SK-N-SH treated with all-trans-retinoic acid at 6 μM for 48 hours (cell line): ENCODE measurements around the gene FGG.

Experiments
- ATAC-seq: fragments of 200-7000 bp; cut with Tn5 transposase; 3 replicates; pipeline ENCODE4 v1.9.1; 2020; ENCODE audit warnings: mild to moderate bottlenecking, moderate library complexity
- ARNTL ChIP-seq: fragments of 450-650 bp; formaldehyde crosslinking; IDR thresholded peaks from 2 replicates; pipeline ENCODE4 v1.5.0; 2020; ENCODE audit warnings: low read depth, mild to moderate bottlenecking, moderate library complexity, borderline replicate concordance
- BACH2 ChIP-seq: fragments of 250-450 bp; sonication (Bioruptor Pico); IDR thresholded peaks from 2 replicates; pipeline ENCODE4 v1.9.0; 2021; ENCODE audit warnings: mild to moderate bottlenecking, borderline replicate concordance
- CREB5 ChIP-seq: fragments of 250-450 bp; sonication (Bioruptor Pico); IDR thresholded peaks from 2 replicates; pipeline ENCODE4 v1.5.1; 2020; ENCODE audit warnings: low read depth, mild to moderate bottlenecking, moderate library complexity
- CSDC2 ChIP-seq: fragments of 250-450 bp; sonication (Bioruptor Pico); IDR thresholded peaks from 2 replicates; pipeline ENCODE4 v1.5.0; 2020; ENCODE audit warnings: mild to moderate bottlenecking, moderate library complexity
- CSRNP3 ChIP-seq: fragments of 250-450 bp; sonication (Bioruptor Pico); IDR thresholded peaks from 2 replicates; pipeline ENCODE4 v1.5.1; 2021; ENCODE audit warnings: mild to moderate bottlenecking, moderate library complexity
- GLIS3 ChIP-seq: fragments of 250-450 bp; sonication (Bioruptor Pico); IDR thresholded peaks from 2 replicates; pipeline ENCODE4 v1.5.0; 2020; ENCODE audit warnings: mild to moderate bottlenecking, moderate library complexity
- PATZ1 ChIP-seq: fragments of 250-450 bp; sonication (Bioruptor Pico); IDR thresholded peaks from 2 replicates; pipeline ENCODE4 v1.8.0; 2020; ENCODE audit warnings: mild to moderate bottlenecking, moderate library complexity, borderline replicate concordance
- POU6F1 ChIP-seq: fragments of 250-450 bp; sonication (Bioruptor Pico); IDR thresholded peaks from 2 replicates; pipeline ENCODE4 v1.8.0; 2021; ENCODE audit warnings: low read depth, mild to moderate bottlenecking, moderate library complexity, borderline replicate concordance
- PPARA ChIP-seq: fragments of 250-450 bp; sonication (Bioruptor Pico); IDR thresholded peaks from 2 replicates; pipeline ENCODE4 v1.5.0; 2020; ENCODE audit warnings: mild to moderate bottlenecking, borderline replicate concordance
- RARB ChIP-seq: fragments of 250-450 bp; sonication (Bioruptor Pico); IDR thresholded peaks from 2 replicates; pipeline ENCODE4 v1.8.0; 2021; ENCODE audit warnings: mild to moderate bottlenecking, moderate library complexity
- SNAI2 ChIP-seq: fragments of 250-450 bp; sonication (Bioruptor Pico); IDR thresholded peaks from 2 replicates; pipeline ENCODE4 v1.5.0; 2020; ENCODE audit warnings: mild to moderate bottlenecking, moderate library complexity
- TCF4 ChIP-seq: fragments of 250-450 bp; sonication (Bioruptor Pico); IDR thresholded peaks from 2 replicates; pipeline ENCODE4 v1.8.0; 2021; ENCODE audit warnings: mild to moderate bottlenecking, moderate library complexity, borderline replicate concordance
- TOX ChIP-seq: fragments of 250-450 bp; sonication (Bioruptor Pico); IDR thresholded peaks from 2 replicates; pipeline ENCODE4 v1.8.0; 2021; ENCODE audit warnings: mild to moderate bottlenecking, moderate library complexity, borderline replicate concordance
- ZC3H10 ChIP-seq: fragments of 250-450 bp; sonication (Bioruptor Pico); IDR thresholded peaks from 2 replicates; pipeline ENCODE4 v1.5.1; 2021; ENCODE audit warnings: mild to moderate bottlenecking, moderate library complexity
- ZFP3 ChIP-seq: fragments of 250-450 bp; sonication (Bioruptor Pico); IDR thresholded peaks from 2 replicates; pipeline ENCODE4 v1.5.0; 2020; ENCODE audit warnings: mild to moderate bottlenecking, moderate library complexity
- ZFP30 ChIP-seq: fragments of 450-650 bp; formaldehyde crosslinking; IDR thresholded peaks from 2 replicates; pipeline ENCODE4 v1.5.0; 2022; ENCODE audit warnings: mild to moderate bottlenecking, moderate library complexity
- ZNF565 ChIP-seq: fragments of 450-650 bp; formaldehyde crosslinking; conservative IDR thresholded peaks from 2 replicates; pipeline ENCODE4 v1.5.0; 2020; ENCODE audit warnings: low read depth, mild to moderate bottlenecking, moderate library complexity
- ZNF70 ChIP-seq: fragments of 450-650 bp; formaldehyde crosslinking; IDR thresholded peaks from 2 replicates; pipeline ENCODE4 v1.5.0; 2020; ENCODE audit warnings: mild to moderate bottlenecking, moderate library complexity
- ZNF8 ChIP-seq: fragments of 450-650 bp; formaldehyde crosslinking; IDR thresholded peaks from 2 replicates; pipeline ENCODE4 v1.5.0; 2020; ENCODE audit warnings: mild to moderate bottlenecking, moderate library complexity

The FGG gene

GRCh38 chr4:154590329-154591006 lies 22.0 kb downstream of the FGG start, which contains the start of gene FGA:
Gene FGA, minus strand, starts transcription at chr4:154590742. Its CDS starts 55 bp downstream, at chr4:154590687.
- TF ChIP-seq GLIS3 (CRISPR knock-in tag) (no peak), ZNF70 (CRISPR knock-in tag) (no peak), POU6F1 (CRISPR knock-in tag) (no peak), ZNF565 (CRISPR knock-in tag) (no peak), ZNF8 (no peak), CSRNP3 (CRISPR knock-in tag) (no peak), ARNTL (CRISPR knock-in tag) (no peak), PPARA (CRISPR knock-in tag) (no peak), ZFP30 (CRISPR knock-in tag) (no peak), RARB (CRISPR knock-in tag) (no peak), ZC3H10 (CRISPR knock-in tag) (no peak), CSDC2 (CRISPR knock-in tag) (no peak)
- no peak for ATAC-seq

- TF ChIP-seq PATZ1 (CRISPR knock-in tag) (no peak), ZFP30 (CRISPR knock-in tag) (no peak), ARNTL (CRISPR knock-in tag) (no peak), CSDC2 (CRISPR knock-in tag) (no peak), BACH2 (CRISPR knock-in tag) (no peak), CSRNP3 (CRISPR knock-in tag) (no peak), POU6F1 (CRISPR knock-in tag) (no peak), TCF4 (no peak), ZNF8 (no peak), RARB (CRISPR knock-in tag) (no peak), SNAI2 (CRISPR knock-in tag) (no peak), ZFP3 (CRISPR knock-in tag) (no peak), PPARA (CRISPR knock-in tag) (no peak), TOX (CRISPR knock-in tag) (no peak), ZNF70 (CRISPR knock-in tag) (no peak), ZNF565 (CRISPR knock-in tag) (no peak), CREB5 (CRISPR knock-in tag) (no peak)
- ATAC-seq, result no peak
Observed at GRCh38 chr4:154589296-154590197, 22.9 kb downstream of the FGG start.
